ENCODE data around the gene NCK2. TPM values are rescaled to one million over a fixed set of nuclear protein-coding genes. Genes with fewer than 3 reads are reported as not detected.

The NCK2 gene
- total RNA-seq, 1 donor from 2014 or later = 55.2 TPM

- peaks cover 13% of the 10 kb centered on the region for H3K36me3 Mint-ChIP-seq (ENCODE audit: low read depth)
- TF ChIP-seq, protein P1, sequence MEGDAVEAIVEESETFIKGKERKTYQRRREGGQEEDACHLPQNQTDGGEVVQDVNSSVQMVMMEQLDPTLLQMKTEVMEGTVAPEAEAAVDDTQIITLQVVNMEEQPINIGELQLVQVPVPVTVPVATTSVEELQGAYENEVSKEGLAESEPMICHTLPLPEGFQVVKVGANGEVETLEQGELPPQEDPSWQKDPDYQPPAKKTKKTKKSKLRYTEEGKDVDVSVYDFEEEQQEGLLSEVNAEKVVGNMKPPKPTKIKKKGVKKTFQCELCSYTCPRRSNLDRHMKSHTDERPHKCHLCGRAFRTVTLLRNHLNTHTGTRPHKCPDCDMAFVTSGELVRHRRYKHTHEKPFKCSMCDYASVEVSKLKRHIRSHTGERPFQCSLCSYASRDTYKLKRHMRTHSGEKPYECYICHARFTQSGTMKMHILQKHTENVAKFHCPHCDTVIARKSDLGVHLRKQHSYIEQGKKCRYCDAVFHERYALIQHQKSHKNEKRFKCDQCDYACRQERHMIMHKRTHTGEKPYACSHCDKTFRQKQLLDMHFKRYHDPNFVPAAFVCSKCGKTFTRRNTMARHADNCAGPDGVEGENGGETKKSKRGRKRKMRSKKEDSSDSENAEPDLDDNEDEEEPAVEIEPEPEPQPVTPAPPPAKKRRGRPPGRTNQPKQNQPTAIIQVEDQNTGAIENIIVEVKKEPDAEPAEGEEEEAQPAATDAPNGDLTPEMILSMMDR (IDR thresholded peaks at IDR 0.05) = no peak
- no peak overlapping the region for H3K4me3 Mint-ChIP-seq (ENCODE audit: unreplicated experiment)
- DNase-seq (ENCODE audit: low spot score) = no peak
- H3K9me3 Mint-ChIP-seq (ENCODE audit: low read depth) = no peaks in the 10 kb centered on the region
- peaks cover 29% of the 10 kb centered on the region for H3K4me1 Mint-ChIP-seq (ENCODE audit: low read depth)
- no peak overlapping the region for H3K27ac Mint-ChIP-seq (ENCODE audit: unreplicated experiment)
- no peaks in the 10 kb centered on the region for H3K27me3 Mint-ChIP-seq (ENCODE audit: low read depth)
Measured at GRCh38 chr2:105875241-105875640, 130.5 kb downstream of the NCK2 start.

DNA sequence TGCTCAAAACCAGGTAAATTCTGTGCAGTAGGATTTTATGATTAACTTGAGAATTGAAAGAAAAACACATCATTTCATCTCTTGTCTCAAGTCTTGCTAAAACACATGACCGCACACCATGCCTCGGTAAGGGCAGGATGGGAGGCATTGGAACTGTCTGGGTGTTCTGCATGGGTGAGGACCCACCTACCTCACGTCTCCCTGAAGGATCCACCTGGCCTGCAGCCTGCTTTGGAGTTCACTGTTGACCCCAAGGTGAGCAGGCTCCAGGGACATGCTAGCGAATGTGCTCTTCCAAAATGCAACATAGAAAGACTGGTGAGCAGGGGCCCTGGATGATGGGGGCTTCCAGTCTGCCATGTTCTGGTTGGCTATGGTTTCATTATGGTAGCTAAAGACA is 131.5 kb downstream of the NCK2 start:
- peaks cover 10% of the 10 kb centered on the region for H3K36me3 Mint-ChIP-seq (ENCODE audit: low read depth)
- DNase-seq (ENCODE audit: low spot score) = no peak
- H3K4me3 Mint-ChIP-seq (ENCODE audit: unreplicated experiment) = no peak overlapping the region
- no peak overlapping the region for H3K27ac Mint-ChIP-seq (ENCODE audit: unreplicated experiment)
- no peaks in the 10 kb centered on the region for H3K27me3 Mint-ChIP-seq (ENCODE audit: low read depth)
- TF ChIP-seq, protein P1 (IDR thresholded peaks at IDR 0.05) = no peak
- peaks cover 32% of the 10 kb centered on the region for H3K4me1 Mint-ChIP-seq (ENCODE audit: low read depth)
- no peaks in the 10 kb centered on the region for H3K9me3 Mint-ChIP-seq (ENCODE audit: low read depth)

DNA sequence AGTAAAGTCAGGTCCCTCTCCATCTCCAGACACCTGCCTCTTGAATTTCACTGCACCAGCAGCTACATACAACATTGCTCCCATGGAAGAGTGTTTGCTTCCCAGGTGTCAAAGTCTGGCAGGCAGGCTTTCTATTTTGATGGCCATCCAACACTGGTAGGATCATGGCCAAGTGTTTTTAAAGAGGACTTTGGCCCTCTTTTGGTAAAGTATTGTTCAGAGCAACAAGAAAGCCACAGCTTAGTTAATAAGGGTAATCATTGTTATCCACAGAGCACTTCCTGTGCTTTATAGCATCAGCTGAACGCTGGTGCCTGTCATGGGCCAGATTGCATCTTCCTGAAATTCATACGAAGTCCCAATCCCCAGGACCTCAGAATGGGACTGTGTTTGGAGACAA is 133.2 kb downstream of the NCK2 start:
- Mint-ChIP-seq H3K9me3 (ENCODE audit: low read depth) (no peaks in the 10 kb centered on the region), H3K27ac (ENCODE audit: unreplicated experiment) (no peak overlapping the region), H3K36me3 (ENCODE audit: low read depth) (peaks cover 10% of the 10 kb centered on the region), H3K4me1 (ENCODE audit: low read depth) (peaks cover 31% of the 10 kb centered on the region), H3K27me3 (ENCODE audit: low read depth) (no peaks in the 10 kb centered on the region), H3K4me3 (ENCODE audit: unreplicated experiment) (no peak overlapping the region)
- TF ChIP-seq, protein P1 (IDR thresholded peaks at IDR 0.05) = no peak
- no peak for DNase-seq (ENCODE audit: low spot score)

- no peak for DNase-seq (ENCODE audit: low spot score)
- H3K4me3 Mint-ChIP-seq (ENCODE audit: unreplicated experiment) = no peak overlapping the region
- no peak overlapping the region for H3K27ac Mint-ChIP-seq (ENCODE audit: unreplicated experiment)
- H3K27me3 Mint-ChIP-seq (ENCODE audit: low read depth) = no peaks in the 10 kb centered on the region
- TF ChIP-seq, protein P1 (IDR thresholded peaks at IDR 0.05) = no peak
- H3K4me1 Mint-ChIP-seq (ENCODE audit: low read depth) = peaks cover 19% of the 10 kb centered on the region
- H3K9me3 Mint-ChIP-seq (ENCODE audit: low read depth) = no peaks in the 10 kb centered on the region
- peaks cover 10% of the 10 kb centered on the region for H3K36me3 Mint-ChIP-seq (ENCODE audit: low read depth)
Measured at GRCh38 chr2:105879106-105879802, 134.5 kb downstream of the NCK2 start.

DNA sequence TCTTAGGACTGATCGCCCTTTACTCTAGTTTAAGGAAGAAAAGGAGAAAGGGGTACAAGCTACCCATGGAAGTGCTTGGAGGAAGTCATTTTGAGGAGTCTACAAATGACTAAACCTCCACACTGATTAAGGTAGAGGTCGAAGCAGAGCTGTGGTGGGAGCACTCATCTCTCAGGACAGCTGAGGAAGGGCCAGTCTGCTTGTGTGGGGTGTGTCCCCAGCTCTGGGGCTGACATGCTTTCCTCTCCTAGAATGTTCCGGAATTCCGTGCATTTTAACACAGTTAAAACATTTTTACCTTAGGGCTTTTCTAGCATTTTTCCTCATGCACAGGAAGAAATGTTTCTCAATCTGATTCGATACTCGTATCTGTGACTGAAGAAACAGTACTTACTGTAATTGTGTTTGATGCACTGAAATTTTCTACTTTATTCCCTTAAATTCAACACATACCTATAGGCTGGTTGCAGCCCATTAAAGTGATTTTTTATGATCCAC is 135.1 kb downstream of the NCK2 start:
- Mint-ChIP-seq H3K9me3 (ENCODE audit: low read depth) (no peaks in the 10 kb centered on the region), H3K27ac (ENCODE audit: unreplicated experiment) (no peak overlapping the region), H3K4me1 (ENCODE audit: low read depth) (peaks cover 21% of the 10 kb centered on the region), H3K4me3 (ENCODE audit: unreplicated experiment) (no peak overlapping the region), H3K36me3 (ENCODE audit: low read depth) (peaks cover 10% of the 10 kb centered on the region), H3K27me3 (ENCODE audit: low read depth) (no peaks in the 10 kb centered on the region)
- TF ChIP-seq, protein P1 (IDR thresholded peaks at IDR 0.05) = no peak
- DNase-seq (ENCODE audit: low spot score) = no peak
